SK-N-SH treated with all-trans-retinoic acid at 6 μM for 48 hours (cell line): Measurements from ENCODE around the gene PMS2.

ENCODE experiments used
- ARNTL ChIP-seq: fragments of 450-650 bp; formaldehyde crosslinking; IDR thresholded peaks from 2 replicates; pipeline ENCODE4 v1.5.0; 2020; ENCODE audit warnings: low read depth, mild to moderate bottlenecking, moderate library complexity, borderline replicate concordance
- OSR1 ChIP-seq: fragments of 250-450 bp; sonication (Bioruptor Pico); IDR thresholded peaks from 2 replicates; pipeline ENCODE4 v1.8.0; 2022; ENCODE audit warnings: moderate library complexity, mild to moderate bottlenecking, inconsistent platforms
- RARB ChIP-seq: fragments of 250-450 bp; sonication (Bioruptor Pico); IDR thresholded peaks from 2 replicates; pipeline ENCODE4 v1.8.0; 2021; ENCODE audit warnings: mild to moderate bottlenecking, moderate library complexity
- TCF4 ChIP-seq: fragments of 250-450 bp; sonication (Bioruptor Pico); IDR thresholded peaks from 2 replicates; pipeline ENCODE4 v1.8.0; 2021; ENCODE audit warnings: mild to moderate bottlenecking, moderate library complexity, borderline replicate concordance
- TOX ChIP-seq: fragments of 250-450 bp; sonication (Bioruptor Pico); IDR thresholded peaks from 2 replicates; pipeline ENCODE4 v1.8.0; 2021; ENCODE audit warnings: mild to moderate bottlenecking, moderate library complexity, borderline replicate concordance
- ZFP3 ChIP-seq: fragments of 250-450 bp; sonication (Bioruptor Pico); IDR thresholded peaks from 2 replicates; pipeline ENCODE4 v1.5.0; 2020; ENCODE audit warnings: mild to moderate bottlenecking, moderate library complexity
- ZFP30 ChIP-seq: fragments of 450-650 bp; formaldehyde crosslinking; IDR thresholded peaks from 2 replicates; pipeline ENCODE4 v1.5.0; 2022; ENCODE audit warnings: mild to moderate bottlenecking, moderate library complexity
- ZNF565 ChIP-seq: fragments of 450-650 bp; formaldehyde crosslinking; conservative IDR thresholded peaks from 2 replicates; pipeline ENCODE4 v1.5.0; 2020; ENCODE audit warnings: low read depth, mild to moderate bottlenecking, moderate library complexity
- ZNF8 ChIP-seq: fragments of 450-650 bp; formaldehyde crosslinking; IDR thresholded peaks from 2 replicates; pipeline ENCODE4 v1.5.0; 2020; ENCODE audit warnings: mild to moderate bottlenecking, moderate library complexity
- TF ChIP-seq, protein P1 (sequence below): fragments of 250-450 bp; sonication (Bioruptor Pico); IDR thresholded peaks from 2 replicates; pipeline ENCODE4 v1.5.1; 2020; ENCODE audit warnings: low read depth, mild to moderate bottlenecking, moderate library complexity
- TF ChIP-seq, protein P2 (sequence below): fragments of 250-450 bp; sonication (Bioruptor Pico); IDR thresholded peaks from 2 replicates; pipeline ENCODE4 v1.8.0; 2020; ENCODE audit warnings: mild to moderate bottlenecking, moderate library complexity, borderline replicate concordance
- TF ChIP-seq, protein P3 (sequence below): fragments of 250-450 bp; sonication (Bioruptor Pico); IDR thresholded peaks from 2 replicates; pipeline ENCODE4 v1.5.0; 2020; ENCODE audit warnings: mild to moderate bottlenecking, moderate library complexity
- TF ChIP-seq, protein P4 (sequence below): fragments of 250-450 bp; sonication (Bioruptor Pico); IDR thresholded peaks from 2 replicates; pipeline ENCODE4 v1.8.0; 2021; ENCODE audit warnings: low read depth, mild to moderate bottlenecking, moderate library complexity, borderline replicate concordance

DNA sequence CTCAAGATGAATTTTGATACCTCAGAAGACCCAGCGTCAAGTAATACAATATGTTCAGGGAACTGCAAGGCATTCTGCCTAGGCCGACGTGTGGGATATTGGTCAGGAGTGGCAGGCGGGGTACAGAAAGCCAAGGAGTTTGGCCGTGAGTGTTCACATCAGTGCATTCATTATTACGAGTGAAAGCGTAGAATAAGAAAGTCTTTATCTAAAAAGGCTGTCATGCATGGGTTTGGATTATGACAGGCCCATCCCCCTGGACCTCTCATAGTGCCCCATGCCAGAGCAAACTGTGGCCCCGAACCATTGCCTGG lies 7.8 kb upstream of the PMS2 start:
- no peak for TF ChIP-seq TCF4 (CRISPR knock-in tag)
- TF ChIP-seq, protein P1, sequence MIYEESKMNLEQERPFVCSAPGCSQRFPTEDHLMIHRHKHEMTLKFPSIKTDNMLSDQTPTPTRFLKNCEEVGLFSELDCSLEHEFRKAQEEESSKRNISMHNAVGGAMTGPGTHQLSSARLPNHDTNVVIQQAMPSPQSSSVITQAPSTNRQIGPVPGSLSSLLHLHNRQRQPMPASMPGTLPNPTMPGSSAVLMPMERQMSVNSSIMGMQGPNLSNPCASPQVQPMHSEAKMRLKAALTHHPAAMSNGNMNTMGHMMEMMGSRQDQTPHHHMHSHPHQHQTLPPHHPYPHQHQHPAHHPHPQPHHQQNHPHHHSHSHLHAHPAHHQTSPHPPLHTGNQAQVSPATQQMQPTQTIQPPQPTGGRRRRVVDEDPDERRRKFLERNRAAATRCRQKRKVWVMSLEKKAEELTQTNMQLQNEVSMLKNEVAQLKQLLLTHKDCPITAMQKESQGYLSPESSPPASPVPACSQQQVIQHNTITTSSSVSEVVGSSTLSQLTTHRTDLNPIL (CRISPR knock-in tag), result no peak
- TF ChIP-seq ZFP30 (CRISPR knock-in tag), result no peak
- no peak for TF ChIP-seq TOX (CRISPR knock-in tag)
- no peak for TF ChIP-seq RARB
- TF ChIP-seq, protein P2, sequence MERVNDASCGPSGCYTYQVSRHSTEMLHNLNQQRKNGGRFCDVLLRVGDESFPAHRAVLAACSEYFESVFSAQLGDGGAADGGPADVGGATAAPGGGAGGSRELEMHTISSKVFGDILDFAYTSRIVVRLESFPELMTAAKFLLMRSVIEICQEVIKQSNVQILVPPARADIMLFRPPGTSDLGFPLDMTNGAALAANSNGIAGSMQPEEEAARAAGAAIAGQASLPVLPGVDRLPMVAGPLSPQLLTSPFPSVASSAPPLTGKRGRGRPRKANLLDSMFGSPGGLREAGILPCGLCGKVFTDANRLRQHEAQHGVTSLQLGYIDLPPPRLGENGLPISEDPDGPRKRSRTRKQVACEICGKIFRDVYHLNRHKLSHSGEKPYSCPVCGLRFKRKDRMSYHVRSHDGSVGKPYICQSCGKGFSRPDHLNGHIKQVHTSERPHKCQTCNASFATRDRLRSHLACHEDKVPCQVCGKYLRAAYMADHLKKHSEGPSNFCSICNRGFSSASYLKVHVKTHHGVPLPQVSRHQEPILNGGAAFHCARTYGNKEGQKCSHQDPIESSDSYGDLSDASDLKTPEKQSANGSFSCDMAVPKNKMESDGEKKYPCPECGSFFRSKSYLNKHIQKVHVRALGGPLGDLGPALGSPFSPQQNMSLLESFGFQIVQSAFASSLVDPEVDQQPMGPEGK (CRISPR knock-in tag), result no peak
- TF ChIP-seq OSR1 (CRISPR knock-in tag), result no peak
- no peak for TF ChIP-seq ZNF8 (CRISPR knock-in tag)
- TF ChIP-seq, protein P3, sequence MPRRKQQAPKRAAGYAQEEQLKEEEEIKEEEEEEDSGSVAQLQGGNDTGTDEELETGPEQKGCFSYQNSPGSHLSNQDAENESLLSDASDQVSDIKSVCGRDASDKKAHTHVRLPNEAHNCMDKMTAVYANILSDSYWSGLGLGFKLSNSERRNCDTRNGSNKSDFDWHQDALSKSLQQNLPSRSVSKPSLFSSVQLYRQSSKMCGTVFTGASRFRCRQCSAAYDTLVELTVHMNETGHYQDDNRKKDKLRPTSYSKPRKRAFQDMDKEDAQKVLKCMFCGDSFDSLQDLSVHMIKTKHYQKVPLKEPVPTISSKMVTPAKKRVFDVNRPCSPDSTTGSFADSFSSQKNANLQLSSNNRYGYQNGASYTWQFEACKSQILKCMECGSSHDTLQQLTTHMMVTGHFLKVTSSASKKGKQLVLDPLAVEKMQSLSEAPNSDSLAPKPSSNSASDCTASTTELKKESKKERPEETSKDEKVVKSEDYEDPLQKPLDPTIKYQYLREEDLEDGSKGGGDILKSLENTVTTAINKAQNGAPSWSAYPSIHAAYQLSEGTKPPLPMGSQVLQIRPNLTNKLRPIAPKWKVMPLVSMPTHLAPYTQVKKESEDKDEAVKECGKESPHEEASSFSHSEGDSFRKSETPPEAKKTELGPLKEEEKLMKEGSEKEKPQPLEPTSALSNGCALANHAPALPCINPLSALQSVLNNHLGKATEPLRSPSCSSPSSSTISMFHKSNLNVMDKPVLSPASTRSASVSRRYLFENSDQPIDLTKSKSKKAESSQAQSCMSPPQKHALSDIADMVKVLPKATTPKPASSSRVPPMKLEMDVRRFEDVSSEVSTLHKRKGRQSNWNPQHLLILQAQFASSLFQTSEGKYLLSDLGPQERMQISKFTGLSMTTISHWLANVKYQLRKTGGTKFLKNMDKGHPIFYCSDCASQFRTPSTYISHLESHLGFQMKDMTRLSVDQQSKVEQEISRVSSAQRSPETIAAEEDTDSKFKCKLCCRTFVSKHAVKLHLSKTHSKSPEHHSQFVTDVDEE (CRISPR knock-in tag), result no peak
- TF ChIP-seq ZFP3 (CRISPR knock-in tag), result no peak
- TF ChIP-seq ARNTL, result no peak
- TF ChIP-seq, protein P4, sequence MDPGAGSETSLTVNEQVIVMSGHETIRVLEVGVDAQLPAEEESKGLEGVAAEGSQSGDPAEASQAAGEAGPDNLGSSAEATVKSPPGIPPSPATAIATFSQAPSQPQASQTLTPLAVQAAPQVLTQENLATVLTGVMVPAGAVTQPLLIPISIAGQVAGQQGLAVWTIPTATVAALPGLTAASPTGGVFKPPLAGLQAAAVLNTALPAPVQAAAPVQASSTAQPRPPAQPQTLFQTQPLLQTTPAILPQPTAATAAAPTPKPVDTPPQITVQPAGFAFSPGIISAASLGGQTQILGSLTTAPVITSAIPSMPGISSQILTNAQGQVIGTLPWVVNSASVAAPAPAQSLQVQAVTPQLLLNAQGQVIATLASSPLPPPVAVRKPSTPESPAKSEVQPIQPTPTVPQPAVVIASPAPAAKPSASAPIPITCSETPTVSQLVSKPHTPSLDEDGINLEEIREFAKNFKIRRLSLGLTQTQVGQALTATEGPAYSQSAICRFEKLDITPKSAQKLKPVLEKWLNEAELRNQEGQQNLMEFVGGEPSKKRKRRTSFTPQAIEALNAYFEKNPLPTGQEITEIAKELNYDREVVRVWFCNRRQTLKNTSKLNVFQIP (CRISPR knock-in tag), result no peak
- TF ChIP-seq ZNF565, result no peak
